HL-60/S4 treated with retinoic acid at 250 ng/mL for 4 days and 3 days (cell line): ENCODE results near the gene ZNF534.
"Not testable (repeated sequence)": the region's sequence is repeated elsewhere in the genome, so short reads cannot be mapped to it uniquely, and the experiment has no call there.

Experiments
- in situ Hi-C: fragments of 300-500 bp; cut with MboI; formaldehyde crosslinking; loops from 2 replicates; pipeline ENCODE4 v1.7.0; 2022; ENCODE audit warnings: low sequenced_read_pairs

ZNF534 gene

DNA sequence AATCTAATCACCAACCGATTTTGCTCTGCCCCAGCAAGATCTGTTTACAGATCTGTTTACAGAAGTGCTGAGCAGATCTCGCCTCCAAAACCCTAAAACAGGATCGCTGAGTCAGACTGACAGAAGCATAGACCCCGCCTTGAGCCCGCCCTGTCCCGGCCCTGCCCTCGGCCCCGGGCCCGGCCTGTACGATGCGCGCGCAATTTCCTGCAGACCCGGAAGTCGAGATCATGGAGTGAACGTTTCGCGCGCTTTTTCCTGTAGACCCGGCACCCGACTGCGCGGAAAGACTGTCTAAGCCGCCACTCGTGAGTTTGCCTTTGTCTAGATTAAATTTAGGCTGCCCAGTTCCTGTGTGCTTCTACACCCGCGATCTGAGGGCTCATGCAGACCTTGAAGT is at the start of gene ZNF534:
Gene ZNF534, plus strand, starts transcription at position 212 of the 400 bp plus-strand sequence. CDS start 2,327 bp downstream, outside the sequence.
- in situ Hi-C loops: no loop called here

DNA sequence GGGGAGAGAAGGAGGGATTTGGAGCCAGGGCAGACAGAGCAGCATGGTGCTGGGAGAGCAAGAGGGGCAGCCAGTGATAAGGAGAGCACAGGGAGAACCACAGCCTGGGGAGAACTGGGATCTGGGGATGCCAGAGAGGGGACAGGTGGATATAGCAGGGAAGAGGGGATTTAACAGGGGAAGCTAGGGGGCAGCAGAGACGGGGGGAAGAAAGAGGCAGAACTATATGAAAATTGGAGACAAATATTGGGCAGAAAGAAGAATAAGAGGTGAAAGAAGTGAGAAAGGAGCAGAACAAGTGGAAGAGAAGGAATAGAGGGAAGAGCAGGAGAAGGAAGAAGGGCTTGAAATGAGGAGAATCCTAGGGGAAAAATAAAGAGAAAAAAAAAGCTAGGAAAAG is 37.8 kb upstream of the ZNF534 start:
- in situ Hi-C loops: no loop called here

DNA sequence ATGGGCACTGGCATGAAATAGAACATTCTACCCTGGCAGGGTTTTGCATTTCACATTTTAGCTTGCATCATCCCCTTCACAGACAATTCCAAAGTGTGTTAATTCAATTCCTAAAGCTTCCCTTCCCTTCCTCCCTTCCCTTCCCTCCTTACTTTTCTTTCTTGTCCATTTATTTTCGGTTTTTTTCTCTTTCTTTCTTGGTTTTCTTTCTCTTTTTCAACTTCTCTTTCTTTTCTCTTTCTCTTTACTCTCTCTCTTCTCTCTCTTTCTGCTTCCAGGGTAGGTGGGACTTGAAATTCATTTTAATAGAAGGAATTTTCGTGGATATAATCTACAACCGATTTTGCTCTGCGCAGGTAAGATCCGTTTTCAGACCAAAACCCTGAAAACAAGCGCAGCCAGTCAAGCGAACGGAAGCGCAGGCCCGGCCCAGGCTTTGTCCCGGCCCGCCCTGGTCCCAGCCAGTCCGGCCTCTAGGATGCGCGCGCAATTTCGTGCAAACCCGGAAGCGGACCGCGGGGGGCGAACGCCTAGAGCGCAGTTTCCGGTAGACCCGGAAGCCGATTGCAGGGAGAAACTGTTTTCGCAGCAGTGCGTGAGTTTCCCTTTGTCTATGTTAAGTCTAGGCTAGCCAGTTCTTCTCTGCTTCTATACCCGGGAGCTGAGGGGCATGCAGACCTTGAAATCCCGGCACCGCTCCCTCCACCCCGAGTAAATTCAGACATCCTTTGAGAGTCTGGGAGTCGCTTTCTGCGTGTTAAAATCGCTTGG is 31.5 kb upstream of the ZNF534 start, which contains the start of gene ZNF528:
Gene ZNF528, plus strand, starts transcription at position 540 of the 771 bp plus-strand sequence. CDS start 4,165 bp downstream, outside the sequence.
- in situ Hi-C loops: no loop called here

DNA sequence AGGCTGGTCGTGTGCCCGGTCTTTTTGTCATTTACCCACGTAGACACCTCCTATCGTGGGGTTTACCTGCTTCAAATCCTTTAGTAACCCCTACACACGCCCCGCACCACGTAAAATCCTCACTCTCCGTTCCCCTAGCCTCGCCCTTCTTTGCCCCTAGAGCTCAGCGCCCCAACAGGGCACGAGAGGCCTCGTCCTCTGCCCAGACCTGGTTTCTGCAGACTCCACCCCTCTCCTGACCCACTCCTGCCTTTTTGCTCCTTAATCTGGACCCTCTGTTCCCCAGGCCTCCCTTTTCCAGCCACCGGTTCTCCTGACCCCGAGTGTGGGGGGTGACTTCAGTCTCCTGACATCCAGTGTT is 30.9 kb upstream of the ZNF534 start:
- in situ Hi-C loops: no loop called here

DNA sequence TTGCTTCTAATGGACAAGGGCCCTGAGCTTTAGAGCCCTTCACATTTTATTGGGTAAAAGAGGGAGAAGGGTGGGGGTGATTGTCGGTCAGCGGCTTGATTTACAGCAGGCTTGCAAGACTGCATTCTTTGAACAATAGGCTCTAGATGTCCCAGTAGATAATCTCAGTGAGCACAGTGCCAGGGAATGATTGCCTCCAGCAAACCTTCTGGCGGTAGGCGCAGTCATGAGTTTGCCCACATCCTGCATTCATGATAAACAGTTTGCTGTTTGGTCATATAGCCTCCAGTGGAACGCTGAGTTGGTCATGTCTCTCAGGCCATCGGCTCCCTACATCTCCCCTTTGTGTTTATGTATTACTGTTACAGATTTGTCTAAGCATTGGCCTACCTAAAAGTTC is 18.7 kb upstream of the ZNF534 start:
- in situ Hi-C loops: no loop called here

DNA sequence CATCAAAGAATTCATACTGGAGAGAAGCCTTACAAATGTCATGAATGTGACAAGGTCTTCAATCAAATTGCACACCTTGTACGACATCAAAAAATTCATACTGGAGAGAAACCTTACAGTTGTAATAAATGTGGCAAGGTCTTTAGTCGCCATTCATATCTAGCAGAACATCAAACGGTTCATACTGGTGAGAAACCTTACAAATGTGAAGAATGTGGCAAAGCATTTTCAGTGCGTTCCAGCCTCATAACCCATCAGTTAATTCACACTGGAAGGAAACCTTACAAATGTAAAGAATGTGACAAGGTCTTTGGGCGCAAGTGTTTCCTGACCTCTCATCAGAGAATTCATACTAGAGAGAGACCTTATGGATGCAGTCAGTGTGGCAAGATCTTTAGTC is 13.2 kb upstream of the ZNF534 start:
- in situ Hi-C loops: no loop called here

DNA sequence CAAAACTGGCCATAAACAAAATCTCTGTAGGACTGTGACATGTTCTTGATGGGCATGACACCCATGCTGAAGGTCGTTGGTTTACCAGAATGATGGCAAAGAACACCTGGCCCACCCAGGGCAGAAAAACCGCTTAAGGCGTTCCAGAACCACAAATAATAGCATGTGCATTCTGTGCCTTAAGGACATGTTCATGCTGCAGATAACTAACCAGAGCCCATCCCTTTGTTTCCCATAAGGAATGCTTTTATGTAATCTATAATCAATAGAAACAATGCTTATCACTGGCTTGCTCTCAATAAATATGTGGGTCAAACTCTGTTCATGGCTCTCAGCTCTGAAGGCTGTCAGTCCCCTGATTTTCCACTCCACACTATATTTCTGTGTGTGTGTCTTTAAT is 13.2 kb downstream of the ZNF534 start:
- in situ Hi-C loops: no loop called here

DNA sequence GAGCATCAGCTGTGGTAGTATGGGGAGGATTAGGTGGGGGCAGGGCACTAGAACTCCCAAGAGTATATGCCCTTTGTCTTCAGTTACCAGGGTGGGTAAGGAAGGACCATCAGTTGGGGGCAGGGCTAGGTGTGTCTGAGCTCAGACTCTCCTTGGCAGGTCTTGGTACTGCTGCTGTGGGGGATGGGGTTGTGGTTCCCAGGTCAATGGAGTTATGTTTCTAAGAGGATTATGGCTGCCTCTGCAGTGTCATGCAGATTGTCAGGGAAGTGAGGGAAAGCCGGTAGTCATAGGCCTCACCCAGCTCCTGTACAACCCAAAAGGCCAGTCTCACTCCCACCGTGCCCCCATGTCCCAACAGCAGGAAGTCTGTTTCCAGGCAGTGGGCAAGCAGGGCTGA is 15.6 kb downstream of the ZNF534 start:
- in situ Hi-C loops: no loop called here

DNA sequence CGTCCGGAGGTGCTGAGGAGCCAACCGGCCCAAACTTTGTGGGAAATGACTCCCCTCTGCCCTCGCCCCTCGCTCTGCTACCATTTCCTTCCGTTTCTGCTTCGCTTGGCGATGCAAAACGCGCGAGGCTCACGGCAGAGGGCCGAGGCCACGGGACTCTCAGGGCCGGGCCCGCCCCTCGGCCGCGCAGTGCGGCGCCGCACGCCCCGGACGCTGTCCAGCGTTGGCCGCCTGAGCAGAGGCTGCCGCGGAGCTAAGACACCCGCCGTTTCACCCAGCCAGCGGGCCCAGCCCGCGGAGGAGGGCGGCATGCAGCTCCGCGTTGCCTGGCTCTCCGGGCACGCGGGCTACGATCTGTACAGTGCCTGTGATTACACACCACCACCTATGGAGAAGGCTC is 22.3 kb downstream of the ZNF534 start:
- in situ Hi-C loops: no loop called here

DNA sequence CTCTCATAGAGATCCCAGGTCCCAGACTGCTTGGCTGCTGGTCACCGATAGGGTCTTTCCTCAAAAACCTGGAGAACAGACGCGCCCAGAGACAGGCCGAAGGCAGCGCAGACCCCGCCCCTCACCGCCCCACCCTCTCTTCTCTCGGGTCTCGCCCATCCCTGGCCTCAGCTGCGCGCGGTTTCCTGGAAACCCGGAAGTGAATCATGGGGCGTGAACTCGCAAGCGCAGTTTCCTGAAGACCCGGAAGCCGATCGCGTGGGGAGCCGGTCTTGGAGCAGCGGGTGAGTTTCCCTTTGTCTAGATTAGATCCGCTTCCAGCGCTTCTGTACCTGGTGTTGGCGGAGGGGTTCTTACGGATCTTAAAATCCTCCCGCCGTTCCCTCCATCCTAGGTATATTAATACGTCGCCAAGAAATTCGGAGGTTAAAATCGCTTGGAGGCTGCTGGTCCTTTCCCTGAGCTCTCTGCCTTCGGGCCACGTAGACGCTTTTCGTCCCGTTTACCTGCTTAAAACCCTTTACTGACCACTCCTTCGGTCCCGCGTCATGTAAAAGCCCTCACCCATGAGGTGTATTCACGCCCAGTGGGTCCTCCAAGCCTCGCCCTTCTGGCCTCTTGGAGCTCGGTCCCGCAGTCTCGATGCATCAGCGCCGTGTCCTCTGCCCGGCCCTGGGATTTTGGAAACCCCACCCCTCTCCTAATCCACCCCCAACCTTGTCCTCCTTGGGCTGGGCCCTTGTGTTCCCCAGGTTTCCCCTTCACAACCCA is 24.6 kb downstream of the ZNF534 start, which contains the start of gene ZNF578:
Gene ZNF578, plus strand, starts transcription at position 230 of the 771 bp plus-strand sequence. CDS start 48,293 bp downstream, outside the sequence.
- in situ Hi-C loops: no loop called here

DNA sequence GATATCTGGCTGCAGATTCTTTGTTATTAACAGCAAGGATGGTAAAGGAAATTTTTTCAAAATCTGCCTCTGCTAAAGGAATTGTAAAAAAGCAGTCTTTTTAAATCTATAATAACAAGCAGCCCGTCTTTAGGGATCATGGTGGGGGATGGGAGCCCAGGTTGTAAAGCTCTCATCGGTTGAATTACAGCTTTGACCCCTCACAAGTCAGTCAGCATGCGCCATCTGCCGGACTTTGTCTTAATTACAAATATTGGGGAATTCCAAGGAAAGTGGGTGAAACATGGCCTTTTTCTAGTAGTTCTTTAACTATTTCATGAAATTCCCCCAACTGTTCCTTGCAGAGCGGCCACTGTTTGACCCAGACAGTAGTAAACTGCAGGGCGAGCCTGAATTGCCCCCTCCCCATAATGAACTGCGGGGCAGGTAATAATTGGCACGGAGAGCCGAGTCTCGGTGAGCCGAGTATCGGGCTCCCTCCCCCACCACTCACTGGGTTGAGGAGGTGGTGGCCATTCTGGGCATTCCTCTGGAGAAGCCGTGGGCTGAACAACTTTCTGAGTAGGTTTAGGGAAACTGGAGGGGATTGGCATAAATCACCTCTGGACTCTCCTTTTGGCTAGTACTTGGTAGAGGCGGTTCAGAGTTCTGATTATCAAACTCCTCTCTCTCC is 36.0 kb downstream of the ZNF534 start:
- in situ Hi-C loops: no loop called here

DNA sequence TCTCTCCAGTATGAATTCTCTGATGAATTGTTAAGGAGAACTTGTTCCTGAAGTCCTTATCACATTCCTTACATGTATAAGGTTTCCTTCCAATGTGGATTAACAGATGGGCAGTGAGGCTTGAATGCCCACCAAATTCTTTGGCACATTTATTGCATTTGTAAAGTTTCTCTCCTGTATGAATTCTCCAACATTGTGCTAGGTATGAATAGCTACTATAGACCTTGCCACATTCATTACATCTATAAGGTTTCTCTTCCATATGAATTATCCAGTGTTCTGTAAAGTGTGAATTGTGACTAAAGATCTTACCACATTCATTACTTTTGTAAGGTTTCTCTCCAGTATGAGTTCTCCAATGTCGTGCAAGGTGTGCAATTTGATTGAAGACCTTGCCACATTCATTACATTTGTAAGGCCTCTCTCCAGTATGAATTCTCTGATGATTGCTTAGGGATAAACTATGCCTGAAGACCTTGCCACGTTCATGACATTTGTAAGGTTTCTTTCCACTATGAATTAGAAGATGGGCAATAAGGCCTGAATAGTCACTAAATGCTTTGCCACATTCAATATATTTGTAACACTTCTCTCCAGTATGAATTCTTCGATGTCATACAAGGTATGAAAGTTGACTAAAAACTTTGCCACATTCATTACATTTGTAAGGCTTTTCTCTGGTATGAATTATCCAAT is 44.9 kb downstream of the ZNF534 start:
- in situ Hi-C loops: no loop called here

DNA sequence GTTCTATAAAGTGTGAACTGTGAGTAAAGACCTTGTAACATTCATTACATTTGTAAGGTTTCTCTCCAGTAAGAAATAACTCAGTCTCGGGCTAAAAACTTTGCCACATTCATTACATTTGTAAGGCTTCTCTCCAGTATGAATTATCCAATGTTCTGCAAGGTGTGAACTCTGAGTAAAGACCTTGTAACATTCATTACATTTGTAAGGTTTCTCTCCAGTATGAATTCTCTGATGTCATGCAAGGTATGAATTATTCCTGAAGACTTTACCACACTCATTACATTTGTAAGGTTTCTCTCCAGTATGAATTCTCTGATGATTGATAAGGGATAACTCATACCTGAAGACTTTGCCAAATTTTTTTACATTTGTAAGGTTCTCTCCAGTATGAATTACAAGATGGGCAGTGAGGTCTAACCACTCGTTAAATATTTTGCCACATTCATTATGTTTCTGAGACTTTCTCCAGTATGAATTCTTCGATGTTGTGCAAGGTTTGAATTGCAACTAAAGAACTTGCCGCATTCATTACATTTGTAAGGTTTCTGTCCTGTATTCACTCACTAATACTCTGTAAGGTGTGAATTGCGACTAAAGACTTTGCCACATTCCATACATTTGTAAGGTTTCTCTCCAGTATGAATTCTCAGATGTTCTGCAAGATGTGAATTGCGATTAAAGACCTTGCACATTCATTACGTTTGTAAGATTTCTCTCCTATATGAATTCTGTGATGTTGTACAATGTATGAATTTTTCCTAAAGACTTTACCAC is 45.6 kb downstream of the ZNF534 start:
- in situ Hi-C loops: no loop called here

DNA sequence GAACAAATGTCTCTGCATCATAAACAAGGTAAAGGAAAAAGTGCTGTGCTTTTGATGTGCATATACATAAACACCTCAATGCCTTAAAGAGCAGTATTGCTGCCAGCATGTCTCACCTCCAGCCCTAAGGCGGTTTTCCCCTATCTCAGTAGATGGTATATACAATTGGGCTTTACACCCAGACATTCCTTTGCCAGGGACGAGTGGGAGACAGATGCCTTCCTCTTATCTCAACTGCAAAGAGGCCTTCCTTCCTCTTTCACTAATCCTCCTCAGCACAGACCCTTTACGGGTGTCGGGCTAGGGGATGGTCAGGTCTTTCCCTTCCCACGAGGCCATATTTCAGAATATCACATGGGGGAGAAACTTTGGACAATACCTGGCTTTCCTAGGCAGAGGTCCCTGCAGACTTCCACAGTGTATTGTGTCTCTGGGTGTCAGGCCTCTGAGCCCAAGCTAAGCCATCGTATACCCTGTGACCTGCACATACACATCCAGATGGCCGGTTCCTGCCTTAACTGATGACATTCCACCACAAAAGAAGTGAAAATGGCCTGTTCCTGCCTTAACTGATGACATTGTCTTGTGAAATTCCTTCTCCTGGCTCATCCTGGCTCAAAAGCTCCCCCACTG is 55.3 kb downstream of the ZNF534 start:
- in situ Hi-C loops: not testable (repeated sequence)

DNA sequence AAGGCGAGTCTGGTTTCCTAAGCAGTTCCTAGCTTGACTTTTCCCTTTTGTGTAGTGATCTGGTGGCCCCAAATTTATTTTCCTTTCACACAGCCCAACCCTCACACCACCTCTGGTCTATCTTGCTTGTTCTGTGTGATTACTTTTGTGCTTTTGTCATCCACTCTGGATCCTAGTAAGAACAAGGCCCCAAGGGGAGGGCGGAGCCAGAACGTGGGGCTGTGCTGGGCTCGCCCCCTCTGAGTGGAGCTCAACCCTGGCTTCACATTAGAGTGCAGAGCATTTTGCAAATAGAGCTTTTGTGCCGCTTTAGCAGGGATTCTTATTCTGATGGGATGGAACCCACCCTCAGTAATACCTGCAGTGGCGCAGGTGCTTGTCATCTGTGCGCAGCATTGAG is 56.1 kb downstream of the ZNF534 start:
- in situ Hi-C loops: not testable (repeated sequence)

DNA sequence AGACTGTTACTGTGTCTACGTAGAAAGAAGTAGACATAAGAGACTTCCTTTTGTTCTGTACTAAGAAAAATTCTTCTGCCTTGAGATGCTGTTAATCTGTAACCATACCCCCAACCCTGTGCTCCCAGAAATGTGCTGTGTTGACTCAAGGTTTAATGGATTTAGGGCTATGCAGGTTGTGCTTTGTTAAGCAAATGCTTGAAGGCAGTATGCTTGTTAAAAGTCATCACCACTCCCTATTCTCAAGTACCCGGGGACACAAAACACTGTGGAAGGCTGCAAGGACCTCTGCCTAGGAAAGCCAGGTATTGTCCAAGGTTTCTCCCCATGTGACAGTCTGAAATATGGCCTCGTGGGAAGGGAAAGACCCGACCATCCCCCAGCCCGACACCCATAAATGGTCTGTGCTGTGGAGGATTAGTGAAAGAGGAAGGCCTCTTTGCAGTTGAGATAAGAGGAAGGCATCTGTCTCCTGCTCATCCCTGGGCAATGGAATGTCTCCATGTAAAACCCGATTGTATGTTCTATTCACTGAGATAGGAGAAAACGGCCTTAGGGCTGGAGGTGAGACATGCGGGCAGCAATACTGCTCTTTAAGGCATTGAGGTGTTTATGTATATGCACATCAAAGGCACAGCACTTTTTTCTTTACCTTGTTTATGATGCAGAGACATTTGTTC is 56.8 kb downstream of the ZNF534 start:
- in situ Hi-C loops: not testable (repeated sequence)

DNA sequence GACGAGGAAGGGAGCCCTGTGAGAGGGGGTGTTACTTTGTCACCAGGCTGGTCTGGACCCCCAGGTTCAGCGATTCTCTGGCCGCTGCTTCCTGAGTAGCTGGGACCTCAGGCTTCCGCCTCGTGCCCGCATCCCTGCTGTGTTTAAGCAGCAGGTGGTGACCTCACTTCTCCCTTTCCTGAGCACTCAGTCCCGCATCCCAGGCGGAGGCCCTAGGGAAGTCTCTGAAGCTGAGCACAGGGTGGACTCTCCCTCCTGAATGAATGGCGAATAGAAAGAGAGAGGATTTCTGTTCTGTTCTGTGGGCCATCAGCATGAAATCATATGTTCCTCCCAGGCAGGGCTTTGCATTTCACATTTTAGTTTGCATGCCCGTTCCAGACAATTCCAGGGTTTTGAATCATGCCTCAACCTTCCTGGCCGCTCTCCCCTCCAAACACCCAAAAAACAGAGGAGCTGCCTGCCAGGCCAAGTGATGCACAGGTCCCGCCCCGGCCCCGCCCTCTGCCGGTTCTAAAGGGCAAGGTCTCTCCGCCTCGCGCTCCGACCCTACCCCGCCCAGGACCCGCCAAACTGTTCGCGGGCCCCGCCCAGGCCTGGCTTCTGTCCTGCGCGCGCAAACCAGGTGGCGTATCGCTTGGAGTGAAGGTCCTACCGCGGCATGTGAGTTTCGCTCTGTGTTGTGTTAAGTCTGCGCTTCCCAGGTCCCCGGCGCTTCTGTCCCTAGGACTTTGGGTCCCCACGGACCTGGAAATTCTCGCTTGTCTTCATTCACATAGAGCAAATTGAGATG is 63.4 kb downstream of the ZNF534 start:
- in situ Hi-C loops: no loop called here

DNA sequence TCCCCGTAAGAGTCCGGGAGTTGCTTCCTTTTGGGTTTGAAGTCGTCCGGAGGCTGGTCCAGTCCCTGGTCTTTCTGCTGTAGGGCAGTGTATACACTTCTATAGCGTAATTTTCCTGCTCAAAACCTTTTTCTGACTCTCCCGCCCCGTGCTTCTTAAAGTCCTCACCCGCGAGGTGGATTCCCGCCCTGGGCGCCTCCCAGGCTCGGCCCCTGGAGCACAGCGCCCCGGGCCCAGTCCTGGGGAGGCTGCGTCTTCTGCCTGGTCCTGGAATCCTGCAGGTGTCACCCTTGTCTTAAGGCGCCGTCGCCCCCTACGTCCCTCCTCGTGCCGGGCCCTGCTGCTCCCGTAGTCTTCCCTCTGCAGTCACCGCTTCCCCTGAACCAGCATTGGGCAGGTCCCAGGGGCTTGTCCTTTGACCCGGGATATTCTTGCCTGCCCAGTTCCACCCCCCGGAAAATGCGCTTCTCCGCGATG is 64.1 kb downstream of the ZNF534 start:
- in situ Hi-C loops: no loop called here
